Esophagus squamous epithelium (tissue), 4 donors: ENCODE results near the gene KLHL14.

Experiments
- CTCF ChIP-seq, 6 experiments: fragments of 450-650 bp in 4 of 6; fragments of 200-600 bp in 2 of 6; sonication (generic) in 2 of 6; IDR thresholded peaks; one replicate each; pipeline ENCODE4 v1.5.1; 2016 to 2019; ENCODE audit warnings: antibody characterized with exemption in 6 of 6, mild to moderate bottlenecking in 4 of 6, moderate library complexity in 4 of 6
- POLR2A ChIP-seq, 4 donors: fragments of 450-650 bp; IDR thresholded peaks; one replicate each; pipeline ENCODE4 v1.6.1; 2017; ENCODE audit warnings: antibody characterized with exemption in 4 of 4, mild to moderate bottlenecking in 4 of 4, moderate library complexity in 3 of 4

GRCh38 chr18:32634876-32635431 is 137.9 kb downstream of the KLHL14 start:
- TF ChIP-seq CTCF (IDR thresholded peaks at IDR 0.05) (no peak), POLR2A (IDR thresholded peaks at IDR 0.05) (no peak)
